ENCODE data around the gene SCAMP2.

- TF ChIP-seq CTCF (IDR thresholded peaks at IDR 0.05) (peak; percentile 97 to 99 (median 98)), POLR2A (IDR thresholded peaks at IDR 0.05) (no peak), POLR2AphosphoS5 (IDR thresholded peaks at IDR 0.05) (peak in 2 of 3 donors; percentile 45 to 53)
Observed at GRCh38 chr15:74799856-74800558, 73.2 kb downstream of the SCAMP2 start.
